B cell (primary cell): ENCODE measurements around the gene PKDREJ. TPM values are rescaled to one million over a fixed set of nuclear protein-coding genes. Genes with fewer than 3 reads are reported as not detected.
"Not testable (repeated sequence)": the region's sequence is repeated elsewhere in the genome, so short reads cannot be mapped to it uniquely, and the experiment has no call there.

Experiments
- ATAC-seq: fragments of 200-7000 bp; cut with Tn5 transposase; one replicate; pipeline ENCODE4 v1.10.0; 2021; ENCODE audit warnings: low read depth, mild to moderate bottlenecking, moderate number of reproducible peaks, moderate library complexity
- CTCF ChIA-PET: fragments of 350-600 bp; sonication (Branson Sonifier 250); formaldehyde crosslinking; loops from one replicate; lab custom pipeline; 2021; ENCODE audit warnings: antibody characterized with exemption, inconsistent platforms; lab: Charles Lee
- POLR2A ChIA-PET: fragments of 350-600 bp; sonication (Branson Sonifier 250); formaldehyde crosslinking; loops from one replicate; lab custom pipeline; 2021; ENCODE audit warnings: antibody characterized with exemption; lab: Charles Lee
- DNase-seq: peaks from one replicate; pipeline ENCODE4 v3.0.0; 2013
- H2AFZ ChIP-seq: 2 replicates; pipeline ENCODE4 v1.6.1; 2012; ENCODE audit warnings: mild to moderate bottlenecking, low read depth, low read length; ENCODE audit not compliant: insufficient read depth, poor library complexity, severe bottlenecking
- H3K27ac ChIP-seq, 2 donors: 1 replicate in 1 of 2; 2 replicates in 1 of 2; pipeline ENCODE4 v1.5.1; 2012 to 2013; ENCODE audit warnings: low read length in 2 of 2, mild to moderate bottlenecking in 2 of 2, moderate library complexity in 1 of 2
- H3K27me3 ChIP-seq, 4 experiments: fragments of 200-600 bp in 1 of 4; sonication (generic) in 1 of 4; replicated peaks in 1 of 4; 1 replicate in 2 of 4; 2 replicates in 2 of 4; pipeline versions ENCODE4 v1.6.1 to v1.7.0; 2013 to 2016; ENCODE audit warnings: low read length in 3 of 4, mild to moderate bottlenecking in 2 of 4, mixed read lengths in 1 of 4, moderate library complexity in 1 of 4; ENCODE audit not compliant: insufficient read depth in 4 of 4, control insufficient read depth in 3 of 4; ENCODE audit errors: control extremely low read depth in 1 of 4
- H3K36me3 ChIP-seq, 2 experiments: replicated peaks in 1 of 2; 1 replicate in 1 of 2; 2 replicates in 1 of 2; pipeline versions ENCODE4 v1.6.1 to v1.7.1; 2013; ENCODE audit warnings: low read length in 1 of 2; ENCODE audit not compliant: insufficient read depth in 2 of 2, control insufficient read depth in 1 of 2; ENCODE audit errors: control extremely low read depth in 1 of 2, extremely low read depth in 1 of 2
- H3K4me1 ChIP-seq, 2 donors: fragments of 200-600 bp in 1 of 2; sonication (generic) in 1 of 2; 1 replicate in 1 of 2; 2 replicates in 1 of 2; pipeline versions ENCODE4 v1.5.1 to v1.6.1; 2013 to 2017; ENCODE audit warnings: low read length in 2 of 2; ENCODE audit not compliant: control insufficient read depth in 2 of 2, insufficient read depth in 2 of 2
- H3K4me2 ChIP-seq: replicated peaks from 2 replicates; pipeline ENCODE3; 2012; ENCODE audit warnings: mild to moderate bottlenecking, low read depth, low read length; ENCODE audit not compliant: poor library complexity, severe bottlenecking
- H3K4me3 ChIP-seq, 5 experiments: fragments of 200-600 bp in 1 of 5; sonication (generic) in 1 of 5; 1 replicate in 3 of 5; 2 replicates in 2 of 5; pipeline versions ENCODE4 v1.5.1 to v1.7.0; 2011 to 2016; ENCODE audit warnings: low read length in 4 of 5, mild to moderate bottlenecking in 4 of 5, low read depth in 2 of 5, control low read depth in 1 of 5, moderate library complexity in 1 of 5; ENCODE audit not compliant: insufficient read depth in 1 of 5; ENCODE audit errors: control extremely low read depth in 1 of 5, extremely low read depth in 1 of 5
- H3K79me2 ChIP-seq: fragments of 200-600 bp; sonication (generic); one replicate; pipeline ENCODE4 v1.6.0; 2016; ENCODE audit warnings: low read length; ENCODE audit not compliant: control insufficient read depth, insufficient read depth
- H3K9ac ChIP-seq: fragments of 200-600 bp; sonication (generic); 2 replicates; pipeline ENCODE4 v1.6.1; 2017; ENCODE audit warnings: mild to moderate bottlenecking, low read length, moderate library complexity
- H3K9me3 ChIP-seq, 3 donors: one replicate each; pipeline versions ENCODE4 v1.6.1 to v1.7.1; 2013; ENCODE audit warnings: low read length in 2 of 3; ENCODE audit not compliant: control insufficient read depth in 2 of 3, insufficient read depth in 1 of 3; ENCODE audit errors: control extremely low read depth in 1 of 3
- H4K20me1 ChIP-seq: 2 replicates; pipeline ENCODE4 v1.6.0; 2012; ENCODE audit warnings: mild to moderate bottlenecking, low read length; ENCODE audit not compliant: insufficient read depth, control insufficient read depth, poor library complexity, severe bottlenecking
- H3K27ac Mint-ChIP-seq: one replicate; pipeline ENCODE4 v1.8.0; 2021; ENCODE audit warnings: mixed read lengths
- H3K27me3 Mint-ChIP-seq: one replicate; pipeline ENCODE4 v1.8.0; 2021; ENCODE audit warnings: mixed read lengths
- H3K4me1 Mint-ChIP-seq: one replicate; pipeline ENCODE4 v1.8.0; 2021; ENCODE audit warnings: mixed read lengths
- H3K4me3 Mint-ChIP-seq: one replicate; pipeline ENCODE4 v1.8.0; 2021; ENCODE audit warnings: mixed read lengths
- H3K9me3 Mint-ChIP-seq: one replicate; pipeline ENCODE4 v1.8.0; 2022; ENCODE audit warnings: mixed read lengths; ENCODE audit not compliant: insufficient read depth
- CTCF ChIP-seq: fragments of 200-600 bp; IDR thresholded peaks from one replicate; pipeline ENCODE4 v1.8.0; 2022; ENCODE audit warnings: antibody characterized with exemption, mild to moderate bottlenecking
- EZH2 ChIP-seq: IDR thresholded peaks from 2 replicates; pipeline ENCODE4 v1.6.1; 2012; ENCODE audit warnings: borderline replicate concordance, low read depth, mild to moderate bottlenecking, moderate library complexity, low read length; ENCODE audit not compliant: insufficient read depth, poor library complexity, severe bottlenecking
- WGBS: methylation state at CpG from one replicate; pipeline ENCODE4 v1.1.5; 2013; ENCODE audit warnings: missing lambda C conversion rate; ENCODE audit not compliant: insufficient coverage; 5-methylcytosine and 5-hydroxymethylcytosine counted together
- intact Hi-C: fragments of 100-400 bp; cut with micrococcal nuclease; formaldehyde crosslinking; loops from one replicate; pipeline ENCODE4 v1.10.0; 2022
- polyA minus RNA-seq: library from RNA; depleted of rRNA, polyadenylated mRNA; stranded (reverse); fragments of >200 nt; gene quantifications from 2 replicates; pipeline ENCODE4 v1.2.3, GENCODE V29; 2012
- polyA plus RNA-seq: library from polyadenylated mRNA; depleted of rRNA; stranded (reverse); fragments of >200 nt; gene quantifications from 2 replicates; pipeline ENCODE4 v1.2.3, GENCODE V29; 2012
- total RNA-seq, 2 donors: library from RNA; stranded (reverse); fragments of 120-200 nt in 1 of 2; gene quantifications; 1 replicate in 1 of 2; 2 replicates in 1 of 2; pipeline versions ENCODE4 v1.2.3 to v1.2.4, GENCODE V29; 2013 to 2022

Gene PKDREJ
- total RNA-seq (not detected in 2 replicates), polyA plus RNA-seq (not detected in 2 replicates), polyA minus RNA-seq (0.07 TPM in 1 of 2 replicates, not detected in the other)
- not detected for total RNA-seq (2013)

GRCh38 chr22:46263216-46263590 lies at the start of gene PKDREJ:
PKDREJ (minus strand) TSS chr22:46263343; CDS start chr22:46263322, 21 bp downstream.
- Histone ChIP-seq H3K36me3 (no peaks in the 10 kb centered on the region), H3K4me3 (no peak within 1 kb of the TSS), H3K4me1 (peaks cover 4 to 6% of the 10 kb centered on the region in 2 donors), H3K27ac (no peak within 1 kb of the TSS), H3K9me3 (peaks cover 0 to 17% (median 0%) of the 10 kb centered on the region in 3 donors), H3K9ac (no peak within 1 kb of the TSS), H3K79me2 (no peaks in the 10 kb centered on the region), H2AFZ (peak within 1 kb of the TSS; percentile 46), H3K4me2 (peak within 1 kb of the TSS; percentile 50), H3K27me3 (peaks cover 0 to 41% (median 29%) of the 10 kb centered on the region in 4 experiments), H4K20me1 (no peaks in the 10 kb centered on the region)
- peak within 1 kb of the TSS; percentile 64 for H3K4me3 Mint-ChIP-seq
- DNase-seq (no peak), ATAC-seq (no peak)
- intact Hi-C loops: no loop called here
- H3K27ac Mint-ChIP-seq: no peak within 1 kb of the TSS
- H3K9me3 Mint-ChIP-seq: no peaks in the 10 kb centered on the region
- ChIA-PET CTCF (no interaction called here), POLR2A (interaction anchor here (1.2 kb wide), 1 partner anchor 33 kb away, joined by 3 read pairs; the partner anchor contains the start of gene GTSE1)
- TF ChIP-seq EZH2: no peak
- no peak for TF ChIP-seq CTCF
- 64% methylated on average over 30 of the region's 30 CpGs for WGBS
- H3K4me1 Mint-ChIP-seq: peaks cover 14% of the 10 kb centered on the region
- H3K27me3 Mint-ChIP-seq: peaks cover 63% of the 10 kb centered on the region

GRCh38 chr22:46312848-46313247 lies 49.7 kb upstream of the PKDREJ start:
- peaks cover 16% of the 10 kb centered on the region for H3K79me2 ChIP-seq
- H3K27me3 Mint-ChIP-seq, H3K9me3 Mint-ChIP-seq, H3K4me1 ChIP-seq, H3K4me1 Mint-ChIP-seq, H3K4me3 Mint-ChIP-seq, H3K27ac Mint-ChIP-seq, H3K27ac ChIP-seq, DNase-seq, H3K36me3 ChIP-seq, H3K9ac ChIP-seq, H4K20me1 ChIP-seq, intact Hi-C loops, H3K9me3 ChIP-seq, H3K4me3 ChIP-seq, H2AFZ ChIP-seq, ATAC-seq, H3K27me3 ChIP-seq, H3K4me2 ChIP-seq: not testable (repeated sequence)
- ChIA-PET POLR2A (interaction anchor here (0.6 to 0.7 kb wide), 3 partner anchors 13 to 454 kb away, joined by 3 to 6 read pairs (median 4); no protein-coding TSS in a partner anchor), CTCF (interaction anchor here (0.7 to 12.8 kb wide), 10 partner anchors 10 to 553 kb away, joined by 3 to 228 read pairs (median 4); no protein-coding TSS in a partner anchor)
- WGBS: no CpG with 5 or more reads among the region's 2 CpGs
